HFF-Myc (cell line): ENCODE data around the gene ACY1.
A peak's percentile ranks its signal among the peaks of the same experiment; 100 is the strongest.

Experiments used
- DNase-seq: peaks from one replicate; pipeline ENCODE4 v3.0.0-alpha.2; 2011; ENCODE audit warnings: low read depth; ENCODE audit errors: extremely low read depth
- H3K4me3 ChIP-seq: replicated peaks from 2 replicates; pipeline ENCODE4 v1.5.1; 2011; ENCODE audit warnings: low read depth, mild to moderate bottlenecking, control low read depth, low read length
- TF ChIP-seq, protein P1 (sequence below): IDR thresholded peaks from 2 replicates; pipeline ENCODE4 v1.5.1; 2012; ENCODE audit warnings: mild to moderate bottlenecking, low read depth, low read length, control low read depth; ENCODE audit errors: missing control alignments

ACY1 gene

DNA sequence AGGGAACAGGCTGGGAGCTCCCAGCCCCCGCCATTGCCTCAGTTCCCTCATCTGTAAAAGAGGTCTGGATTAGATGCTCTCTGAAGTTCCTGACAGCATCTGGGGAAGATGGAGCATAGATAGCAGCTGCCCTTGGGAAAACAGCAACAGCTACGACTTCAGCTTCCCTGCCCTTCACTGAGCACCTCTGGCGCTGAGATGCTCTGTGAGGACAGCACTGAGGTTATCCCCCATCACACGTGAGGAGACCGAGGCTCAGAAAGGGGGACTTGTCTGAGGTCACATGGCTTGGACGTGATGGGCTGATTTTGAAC, 23.4 kb downstream of the ACY1 start:
- DNase-seq: no peak
- H3K4me3 ChIP-seq: no peak overlapping the region
- TF ChIP-seq, protein P1, sequence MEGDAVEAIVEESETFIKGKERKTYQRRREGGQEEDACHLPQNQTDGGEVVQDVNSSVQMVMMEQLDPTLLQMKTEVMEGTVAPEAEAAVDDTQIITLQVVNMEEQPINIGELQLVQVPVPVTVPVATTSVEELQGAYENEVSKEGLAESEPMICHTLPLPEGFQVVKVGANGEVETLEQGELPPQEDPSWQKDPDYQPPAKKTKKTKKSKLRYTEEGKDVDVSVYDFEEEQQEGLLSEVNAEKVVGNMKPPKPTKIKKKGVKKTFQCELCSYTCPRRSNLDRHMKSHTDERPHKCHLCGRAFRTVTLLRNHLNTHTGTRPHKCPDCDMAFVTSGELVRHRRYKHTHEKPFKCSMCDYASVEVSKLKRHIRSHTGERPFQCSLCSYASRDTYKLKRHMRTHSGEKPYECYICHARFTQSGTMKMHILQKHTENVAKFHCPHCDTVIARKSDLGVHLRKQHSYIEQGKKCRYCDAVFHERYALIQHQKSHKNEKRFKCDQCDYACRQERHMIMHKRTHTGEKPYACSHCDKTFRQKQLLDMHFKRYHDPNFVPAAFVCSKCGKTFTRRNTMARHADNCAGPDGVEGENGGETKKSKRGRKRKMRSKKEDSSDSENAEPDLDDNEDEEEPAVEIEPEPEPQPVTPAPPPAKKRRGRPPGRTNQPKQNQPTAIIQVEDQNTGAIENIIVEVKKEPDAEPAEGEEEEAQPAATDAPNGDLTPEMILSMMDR: no peak

DNA sequence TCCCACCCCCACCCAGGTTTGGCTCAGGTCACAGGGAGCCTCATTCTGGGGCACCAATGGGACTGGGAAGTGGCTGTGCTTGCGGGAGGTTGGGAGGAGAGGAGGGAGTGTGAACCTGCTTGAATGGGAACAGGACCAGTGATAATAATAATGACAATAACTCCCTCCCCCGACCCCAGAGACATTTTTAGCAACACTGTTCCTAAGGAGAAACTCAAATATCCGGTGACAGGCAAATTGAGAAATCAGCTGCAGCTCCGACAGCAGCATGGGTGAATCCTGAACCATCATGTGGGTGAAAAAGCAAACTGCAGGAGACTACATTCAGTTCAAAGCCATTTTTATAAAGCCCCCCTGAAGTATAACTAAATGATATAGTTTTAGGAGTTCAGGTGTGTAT, 24.0 kb downstream of the ACY1 start:
- H3K4me3 ChIP-seq: no peak overlapping the region
- TF ChIP-seq, protein P1: no peak
- no peak for DNase-seq

DNA sequence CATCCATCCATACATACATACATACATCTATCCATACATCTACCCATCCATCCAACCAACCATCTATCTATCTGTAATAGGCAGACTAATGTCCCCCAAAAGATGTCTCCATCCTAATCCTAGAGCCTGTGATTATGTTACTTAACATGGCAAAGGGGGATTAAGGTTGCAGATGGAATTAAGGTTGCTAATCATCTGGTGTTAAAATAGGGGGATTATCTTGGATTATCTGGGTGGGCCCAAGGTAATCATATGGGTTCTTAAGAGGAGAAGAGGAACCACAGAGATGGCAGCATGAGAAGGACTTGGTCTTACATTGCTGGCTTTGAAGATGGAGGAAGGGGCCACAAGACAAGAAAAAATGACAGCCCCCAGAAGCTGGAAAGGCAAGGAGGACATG, 27.1 kb downstream of the ACY1 start:
- no peak for DNase-seq
- TF ChIP-seq, protein P1: no peak
- no peak overlapping the region for H3K4me3 ChIP-seq

DNA sequence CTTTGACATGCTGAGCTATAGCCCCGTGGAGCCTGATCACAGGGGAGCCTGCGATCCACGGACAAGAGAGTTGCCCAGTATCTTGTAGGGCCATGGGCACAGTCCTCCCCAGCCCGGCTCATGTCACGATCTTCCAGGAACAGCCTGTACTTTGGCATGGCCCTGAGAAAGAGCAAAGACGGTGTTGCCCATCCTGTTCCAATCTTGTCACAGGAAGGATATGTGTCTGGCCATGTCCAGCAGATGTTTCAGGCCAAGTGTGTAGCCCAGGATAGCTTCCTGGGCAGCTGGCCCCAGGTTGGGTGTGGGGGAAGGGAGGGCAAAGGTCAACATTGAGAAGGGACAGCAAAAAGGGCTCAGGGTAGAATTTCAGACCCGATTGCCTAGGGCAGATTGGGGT, 29.4 kb downstream of the ACY1 start:
- H3K4me3 ChIP-seq: no peak overlapping the region
- no peak for DNase-seq
- TF ChIP-seq, protein P1: no peak

DNA sequence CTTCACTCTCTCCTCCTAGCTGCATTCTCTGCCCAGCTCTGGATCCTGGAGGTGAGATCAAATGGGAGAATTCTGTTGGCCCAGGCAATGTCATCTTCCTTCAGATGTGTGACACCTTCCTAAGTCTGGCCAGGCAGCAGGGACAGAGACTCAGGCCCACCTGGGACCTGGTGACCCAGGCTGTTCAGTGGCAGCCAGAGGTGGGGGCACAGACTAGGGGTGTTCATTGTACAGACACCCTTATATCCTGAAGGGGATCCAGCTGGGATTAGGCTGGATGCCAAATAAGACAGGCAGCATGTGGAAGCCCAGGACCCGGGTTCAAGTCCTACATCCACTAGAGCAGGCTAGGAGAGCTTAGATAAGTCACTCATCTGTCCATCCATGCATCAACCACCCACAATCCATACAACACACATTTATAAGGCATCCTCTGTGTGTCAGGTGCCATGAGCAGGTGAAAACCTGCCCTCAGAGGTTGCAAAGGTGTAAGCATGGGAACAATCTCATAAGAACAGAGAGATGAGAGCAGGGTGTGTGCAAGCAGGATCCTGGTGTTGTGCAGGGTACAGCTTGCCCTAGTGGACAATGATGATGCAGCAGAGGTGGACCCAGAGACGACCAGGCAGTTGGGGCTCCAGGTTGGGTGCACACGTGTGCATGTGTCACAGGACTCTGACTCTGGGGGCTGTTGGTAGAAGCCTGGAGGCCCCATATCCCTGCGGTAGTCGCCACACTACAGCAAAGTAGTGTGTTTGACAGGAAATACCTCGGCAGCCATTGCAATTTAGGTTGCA, 30.7 kb downstream of the ACY1 start:
- H3K4me3 ChIP-seq: no peak overlapping the region
- TF ChIP-seq, protein P1: no peak
- DNase-seq: no peak

DNA sequence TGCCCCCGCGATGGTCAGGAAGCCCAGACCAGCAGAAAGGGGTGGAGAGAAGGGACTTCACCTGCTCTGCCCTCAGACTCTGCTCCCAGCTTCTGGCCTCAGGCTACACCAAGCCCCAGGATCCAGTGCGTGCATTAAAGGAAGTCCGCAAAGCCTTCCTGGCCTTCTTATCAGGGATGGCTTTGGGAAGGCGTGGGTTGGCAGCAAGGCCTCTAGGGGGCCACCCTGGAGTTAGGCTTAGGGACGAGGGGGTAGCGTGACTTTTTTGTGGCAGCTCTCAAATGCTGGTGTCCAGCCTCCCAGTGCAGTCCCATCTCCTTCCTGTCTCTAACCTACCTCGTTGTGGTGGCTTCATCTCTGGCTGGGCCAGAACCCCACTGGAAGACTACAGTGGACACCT, 31.3 kb downstream of the ACY1 start:
- TF ChIP-seq, protein P1: peak; percentile 56
- no peak overlapping the region for H3K4me3 ChIP-seq
- DNase-seq: no peak

DNA sequence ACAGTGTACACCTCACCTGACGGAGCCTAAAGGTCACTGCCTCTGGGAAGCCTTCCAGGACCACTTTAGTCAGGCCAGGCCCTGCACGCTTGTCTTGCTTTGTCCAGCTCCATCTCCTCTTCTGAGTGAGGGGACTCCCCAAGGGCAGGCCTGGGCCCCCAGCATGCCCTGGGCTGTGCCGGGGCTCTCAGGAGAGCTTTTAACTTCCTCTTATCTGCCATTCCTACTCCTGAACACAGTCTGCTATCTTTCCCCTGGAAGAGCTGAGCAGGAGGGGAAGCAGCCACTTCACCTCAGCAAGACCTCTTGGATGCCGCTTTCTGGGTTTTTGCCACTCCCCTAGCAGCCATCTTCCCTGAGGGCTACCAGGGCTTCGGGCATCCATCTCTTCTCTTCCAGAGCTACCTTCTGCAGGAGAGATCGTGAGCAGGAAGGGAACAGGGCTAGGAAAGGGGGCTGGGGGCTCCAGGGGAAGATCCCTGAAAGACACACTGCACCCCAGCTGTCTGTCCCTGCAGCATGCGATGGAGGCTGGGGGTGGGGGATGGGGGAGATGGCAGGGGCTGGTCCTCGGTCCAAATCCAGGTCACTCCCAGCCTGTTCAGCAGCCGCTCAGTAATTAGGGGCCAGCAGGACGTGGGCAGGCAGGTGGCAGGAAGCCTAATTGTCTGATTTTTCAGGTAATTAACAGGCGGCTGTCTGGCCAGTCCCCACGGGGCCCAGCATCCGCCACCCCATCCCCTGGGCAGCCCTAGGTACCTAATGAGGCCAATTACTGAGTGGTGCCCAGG, 32.3 kb downstream of the ACY1 start:
- TF ChIP-seq, protein P1: no peak
- no peak overlapping the region for H3K4me3 ChIP-seq
- no peak for DNase-seq
